ENCODE results near the gene ST6GALNAC3.

ST6GALNAC3 gene

GRCh38 chr1:76160225-76160624, 85.7 kb downstream of the ST6GALNAC3 start (continued):
- TF ChIP-seq ZNF843 (tag by site-specific recombination; IDR thresholded peaks at IDR 0.05) (no peak), ZNF23 (tag by site-specific recombination; IDR thresholded peaks at IDR 0.05; ENCODE audit: borderline replicate concordance) (no peak), MEIS1 (CRISPR knock-in tag; IDR thresholded peaks at IDR 0.05; ENCODE audit: borderline replicate concordance) (no peak)

GRCh38 chr1:76161451-76161850, 86.9 kb downstream of the ST6GALNAC3 start:
- ChIA-PET CTCF (no interaction called here), POLR2A (no interaction called here)
- H3K36me3 ChIP-seq (ENCODE audit: control insufficient read depth in 2 of 2, insufficient read depth in 1 of 2, low read length in 2 of 2), result no peaks in the 10 kb centered on the region
- H3K9me3 ChIP-seq (ENCODE audit: control insufficient read depth, insufficient read depth, low read depth, low read length), result no peaks in the 10 kb centered on the region
- TF ChIP-seq HIC1 (tag by site-specific recombination; IDR thresholded peaks at IDR 0.05) (no peak), KLF1 (tag by site-specific recombination; IDR thresholded peaks at IDR 0.05) (no peak), KLF10 (tag by site-specific recombination; IDR thresholded peaks at IDR 0.05) (no peak), ZNF658 (tag by site-specific recombination; IDR thresholded peaks at IDR 0.05) (no peak), ZBTB26 (tag by site-specific recombination; optimal IDR thresholded peaks at IDR 0.05) (no peak), ZBTB49 (tag by site-specific recombination; IDR thresholded peaks at IDR 0.05; ENCODE audit: low read depth) (no peak), ZNF830 (tag by site-specific recombination; IDR thresholded peaks at IDR 0.05; ENCODE audit: low read depth) (no peak), ZSCAN5A (tag by site-specific recombination; IDR thresholded peaks at IDR 0.05) (no peak), AEBP2 (tag by site-specific recombination; IDR thresholded peaks at IDR 0.05; ENCODE audit: borderline replicate concordance) (no peak), ZNF121 (tag by site-specific recombination; IDR thresholded peaks at IDR 0.05) (no peak), ZNF530 (tag by site-specific recombination; IDR thresholded peaks at IDR 0.05; ENCODE audit: low read depth) (no peak), ZSCAN30 (tag by site-specific recombination; IDR thresholded peaks at IDR 0.05) (no peak)
- H3K4me3 ChIP-seq (ENCODE audit: low read depth, low read length), result no peak overlapping the region
- no peak overlapping the region for H3K27ac ChIP-seq (ENCODE audit: extremely low read depth, low read depth, low read length)
- H3K4me1 ChIP-seq (ENCODE audit: control insufficient read depth, insufficient read depth, low read length), result no peaks in the 10 kb centered on the region

- H3K27ac ChIP-seq (ENCODE audit: extremely low read depth, low read depth, low read length), result no peak overlapping the region
- no peaks in the 10 kb centered on the region for H3K9me3 ChIP-seq (ENCODE audit: control insufficient read depth, insufficient read depth, low read depth, low read length)
- no peak overlapping the region for H3K4me3 ChIP-seq (ENCODE audit: low read depth, low read length)
- POLR2A ChIA-PET, result no interaction called here
- no peaks in the 10 kb centered on the region for H3K36me3 ChIP-seq (ENCODE audit: control insufficient read depth in 2 of 2, insufficient read depth in 1 of 2, low read length in 2 of 2)
- no peaks in the 10 kb centered on the region for H3K4me1 ChIP-seq (ENCODE audit: control insufficient read depth, insufficient read depth, low read length)
- CTCF ChIA-PET, result interaction anchor here (2.9 kb wide), 1 partner anchor 8 kb away, joined by 10 read pairs; no protein-coding TSS in a partner anchor
- TF ChIP-seq GLIS1 (tag by site-specific recombination; IDR thresholded peaks at IDR 0.05) (no peak), GLI4 (tag by site-specific recombination; IDR thresholded peaks at IDR 0.05) (no peak), ZNF621 (tag by site-specific recombination; IDR thresholded peaks at IDR 0.05) (no peak), ZNF658 (tag by site-specific recombination; IDR thresholded peaks at IDR 0.05) (no peak), GLIS2 (tag by site-specific recombination; IDR thresholded peaks at IDR 0.05) (no peak), ZNF76 (tag by site-specific recombination; IDR thresholded peaks at IDR 0.05; ENCODE audit: borderline replicate concordance, low read depth) (no peak), ZBTB6 (tag by site-specific recombination; IDR thresholded peaks at IDR 0.05) (no peak), ZFP41 (tag by site-specific recombination; IDR thresholded peaks at IDR 0.05; ENCODE audit: borderline replicate concordance) (no peak), TCF7L2 (IDR thresholded peaks at IDR 0.05; ENCODE audit: borderline replicate concordance, low read depth, low read length) (no peak), ZNF19 (tag by site-specific recombination; IDR thresholded peaks at IDR 0.05; ENCODE audit: low read depth) (no peak), ZNF530 (tag by site-specific recombination; IDR thresholded peaks at IDR 0.05; ENCODE audit: low read depth) (no peak), ZNF747 (tag by site-specific recombination; IDR thresholded peaks at IDR 0.05) (no peak)
These were observed 87.7 kb downstream of the ST6GALNAC3 start for GRCh38 chr1:76162254-76162653.

All from HEK293 (cell line).